ENCODE results near the gene C11orf91.
A peak's percentile ranks its signal among the peaks of the same experiment; 100 is the strongest.
"Not testable (repeated sequence)": the region's sequence is repeated elsewhere in the genome, so short reads cannot be mapped to it uniquely, and the experiment has no call there.

Gene C11orf91

DNA sequence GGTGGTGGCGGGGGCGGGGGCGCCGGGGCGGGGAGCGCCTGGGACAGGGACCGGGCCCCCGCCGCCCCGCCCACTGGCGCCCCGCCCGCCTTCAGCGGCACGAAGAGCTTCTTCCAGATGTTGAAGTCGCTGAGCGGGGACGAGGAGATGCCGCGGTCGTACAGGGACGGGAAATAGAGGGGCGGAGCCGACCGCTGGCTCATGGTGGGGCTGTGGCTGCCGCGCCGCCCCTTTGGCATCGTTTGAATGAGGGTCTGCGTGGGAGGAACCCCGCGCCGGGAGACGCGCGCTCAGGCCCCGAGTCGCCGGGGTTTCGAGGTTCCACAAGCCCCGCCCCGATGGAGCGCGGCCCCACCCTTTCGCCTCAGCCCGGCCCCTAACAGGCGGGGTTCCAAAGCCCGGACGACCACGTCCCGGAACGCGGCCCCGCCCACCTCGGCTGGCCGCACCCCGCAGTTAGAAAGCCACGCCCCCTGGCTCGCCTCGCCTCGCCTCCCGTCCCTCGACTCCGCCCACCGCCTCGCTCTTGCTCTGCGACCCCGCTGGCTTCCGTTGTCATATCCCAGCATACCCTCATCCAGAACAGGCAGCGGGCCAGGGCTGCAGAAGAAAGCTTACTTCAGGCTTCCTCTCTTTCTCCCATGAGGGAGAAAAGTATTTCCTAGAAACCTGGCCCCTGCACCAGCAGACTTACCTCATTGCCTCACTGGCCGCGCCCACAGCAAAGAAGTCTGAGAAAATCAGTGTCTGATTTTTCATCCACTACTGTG lies at the start of gene C11orf91:
C11orf91 (minus strand) TSS at position 325 of the 770 bp plus-strand sequence; CDS start at position 239, 86 bp downstream.
- DNase-seq = peak; percentile 88

DNA sequence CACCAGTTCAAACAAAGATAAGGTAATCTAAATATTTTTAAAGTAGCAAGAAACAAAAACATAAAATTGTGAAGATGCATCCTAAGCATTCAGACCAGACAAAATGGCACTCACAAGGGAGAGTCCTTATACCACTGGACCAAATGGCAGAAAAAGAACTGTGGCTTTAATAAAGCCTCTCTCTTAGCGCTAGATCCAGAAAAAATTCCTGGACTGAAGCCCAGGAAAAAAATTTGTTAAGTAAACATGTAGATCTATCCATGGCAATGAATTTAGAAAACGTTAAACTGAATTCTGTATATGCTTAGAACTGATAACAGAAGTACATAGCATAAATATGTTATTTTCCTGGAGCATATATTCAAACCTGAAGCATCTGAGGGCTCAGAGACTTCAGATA lies 47.4 kb upstream of the C11orf91 start:
- DNase-seq = no peak

DNA sequence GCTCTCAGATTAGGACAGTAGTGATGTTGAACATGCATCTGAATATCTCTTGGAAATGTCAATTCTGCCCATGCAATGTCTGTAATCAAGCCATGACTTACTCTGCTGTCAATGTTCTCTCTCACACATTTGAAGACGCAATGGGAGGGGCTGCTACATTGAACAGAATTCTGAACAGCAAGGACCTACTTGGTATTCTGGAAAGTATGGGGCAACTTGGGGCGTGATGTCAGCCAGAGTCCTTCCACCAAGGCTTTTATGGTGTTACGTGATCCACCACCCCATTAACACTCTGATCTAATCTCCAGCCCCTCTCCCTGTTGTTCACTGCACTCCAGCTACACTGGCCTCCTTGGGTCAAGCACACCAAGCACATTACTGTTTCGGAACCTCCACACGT lies 42.7 kb upstream of the C11orf91 start:
- no peak for DNase-seq

GRCh38 chr11:33742249-33742851 lies 41.7 kb upstream of the C11orf91 start:
- DNase-seq = no peak

DNA sequence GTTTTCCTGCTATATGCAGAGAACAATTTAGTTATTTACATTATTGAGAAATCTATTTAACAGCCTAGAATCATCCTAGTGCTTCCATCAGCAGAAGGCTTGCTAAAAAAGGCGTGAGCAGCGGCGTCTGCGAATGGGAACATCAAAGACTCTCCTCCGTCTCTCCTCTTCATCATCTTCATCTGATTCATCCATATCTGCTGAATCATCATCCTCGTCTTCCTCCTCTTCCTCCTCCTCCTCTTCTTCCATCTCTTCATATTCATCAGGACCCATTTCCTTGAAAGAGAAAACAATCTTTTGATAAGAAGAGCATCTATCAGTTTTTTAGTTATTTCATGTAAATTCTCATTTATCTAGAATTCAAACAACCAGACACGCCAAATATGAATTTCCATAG lies 41.2 kb upstream of the C11orf91 start:
- no peak for DNase-seq

DNA sequence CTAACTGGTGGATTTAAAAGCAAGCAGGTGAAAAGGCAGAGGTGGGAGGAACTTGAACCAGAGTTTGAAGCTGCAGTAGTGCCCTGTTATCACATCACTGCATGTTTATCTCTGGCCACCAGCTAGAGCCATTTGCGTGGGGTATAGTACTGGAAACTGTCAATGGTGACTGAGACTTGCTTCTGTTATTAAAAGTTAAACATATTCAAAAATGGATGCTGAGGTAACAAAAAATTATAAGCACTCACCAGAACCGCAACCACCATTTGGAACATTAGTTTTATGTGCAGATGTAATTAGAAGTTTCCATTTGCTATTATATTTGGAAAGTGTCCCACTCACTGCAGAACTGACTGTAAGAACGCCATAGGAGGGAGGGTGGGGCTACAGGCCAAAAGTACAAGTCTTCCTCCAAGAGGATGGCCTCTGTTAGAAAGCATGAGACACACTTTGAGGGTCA lies 36.8 kb upstream of the C11orf91 start:
- DNase-seq = no peak

- peak; percentile 83 for DNase-seq
These were observed 35.7 kb upstream of the C11orf91 start, which contains the start of gene CD59 for GRCh38 chr11:33736148-33736812. CD59 (minus strand) TSS chr11:33736423; CDS start chr11:33722445, 13,978 bp downstream.

DNA sequence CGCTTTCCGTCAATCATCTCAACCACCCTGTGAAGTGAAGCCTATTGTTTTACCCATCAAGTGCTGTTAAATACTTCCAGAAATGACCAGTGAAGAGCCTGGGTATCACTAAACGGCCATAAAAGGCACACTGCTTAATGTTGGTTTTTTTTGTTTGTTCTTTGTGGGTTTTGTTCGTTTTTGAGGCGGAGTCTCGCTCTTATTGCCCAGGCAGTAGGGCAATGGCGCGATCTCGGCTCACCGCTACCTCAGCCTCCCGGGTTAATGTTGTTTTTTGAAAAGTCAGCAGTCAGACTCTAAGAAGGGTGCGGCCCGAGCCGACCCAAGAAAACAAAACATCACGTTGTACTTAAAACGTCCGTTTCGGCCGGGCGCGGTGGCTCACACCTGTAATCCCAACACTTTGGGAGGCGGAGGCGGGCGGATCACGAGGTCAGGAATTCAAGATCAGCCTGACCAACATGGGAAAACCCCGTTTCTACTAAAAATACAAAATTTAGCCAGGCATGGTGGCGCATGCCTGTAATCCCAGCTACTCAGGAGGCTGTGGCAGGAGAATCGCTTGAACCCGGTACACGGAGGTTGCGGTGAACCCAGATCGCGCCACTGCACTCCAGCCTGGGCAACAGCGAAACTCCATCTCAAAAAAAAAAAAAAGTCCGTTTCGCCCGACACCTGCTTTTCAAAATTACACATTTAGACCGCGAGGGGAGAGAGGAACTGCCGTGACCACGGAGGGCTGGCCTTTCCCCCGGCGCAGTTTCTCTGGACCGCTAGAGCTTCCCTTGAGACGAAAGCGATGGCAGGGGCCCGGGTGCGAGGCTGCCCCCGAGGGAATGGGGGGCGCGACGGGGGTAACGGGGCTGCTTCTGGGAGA lies 34.9 kb upstream of the C11orf91 start:
- no peak for DNase-seq

GRCh38 chr11:33734441-33735270 lies 34.0 kb upstream of the C11orf91 start:
- DNase-seq = no peak

GRCh38 chr11:33733980-33734379 lies 33.4 kb upstream of the C11orf91 start:
- no peak for DNase-seq

GRCh38 chr11:33731723-33732531 lies 31.3 kb upstream of the C11orf91 start:
- no peak for DNase-seq

GRCh38 chr11:33730716-33731115 lies 30.1 kb upstream of the C11orf91 start:
- DNase-seq = no peak

GRCh38 chr11:33729072-33729664 lies 28.5 kb upstream of the C11orf91 start:
- not testable (repeated sequence) for DNase-seq

GRCh38 chr11:33727539-33727938 lies 26.9 kb upstream of the C11orf91 start:
- not testable (repeated sequence) for DNase-seq

- no peak for DNase-seq
These were observed 24.9 kb upstream of the C11orf91 start for GRCh38 chr11:33725496-33725895.

GRCh38 chr11:33724644-33725035 lies 24.0 kb upstream of the C11orf91 start:
- DNase-seq = no peak

GRCh38 chr11:33723238-33723881 lies 22.7 kb upstream of the C11orf91 start:
- no peak for DNase-seq

DNA sequence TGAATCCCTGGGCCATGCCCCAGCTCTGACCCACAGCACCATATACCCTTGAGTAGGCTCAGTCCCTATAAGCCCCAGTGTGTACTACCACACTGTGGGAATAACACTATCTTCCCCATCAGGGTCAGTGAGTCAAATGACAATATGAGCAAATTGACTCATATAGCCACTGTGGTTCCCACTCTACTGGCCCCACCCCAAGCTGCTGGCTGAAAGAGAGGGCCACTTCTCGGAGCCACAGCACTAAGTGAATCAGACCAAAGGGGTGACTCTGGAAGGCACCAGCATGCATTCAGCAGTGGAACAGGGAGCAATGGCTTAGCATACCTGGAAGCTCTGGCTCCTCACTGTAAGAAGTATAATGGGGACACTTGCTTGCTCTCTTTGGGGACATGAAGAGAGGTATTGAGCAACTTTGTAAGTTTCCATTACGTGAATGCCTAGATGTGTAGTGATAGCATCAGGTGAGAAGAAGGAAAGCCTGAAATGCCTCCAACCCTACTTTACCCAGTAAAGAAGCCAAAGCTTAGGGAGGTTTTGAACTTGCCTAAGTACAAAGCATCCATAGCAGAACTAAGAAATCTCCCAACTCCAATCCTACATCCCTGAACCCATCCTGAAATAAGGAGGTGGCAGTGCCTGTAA lies 22.1 kb upstream of the C11orf91 start:
- no peak for DNase-seq

DNA sequence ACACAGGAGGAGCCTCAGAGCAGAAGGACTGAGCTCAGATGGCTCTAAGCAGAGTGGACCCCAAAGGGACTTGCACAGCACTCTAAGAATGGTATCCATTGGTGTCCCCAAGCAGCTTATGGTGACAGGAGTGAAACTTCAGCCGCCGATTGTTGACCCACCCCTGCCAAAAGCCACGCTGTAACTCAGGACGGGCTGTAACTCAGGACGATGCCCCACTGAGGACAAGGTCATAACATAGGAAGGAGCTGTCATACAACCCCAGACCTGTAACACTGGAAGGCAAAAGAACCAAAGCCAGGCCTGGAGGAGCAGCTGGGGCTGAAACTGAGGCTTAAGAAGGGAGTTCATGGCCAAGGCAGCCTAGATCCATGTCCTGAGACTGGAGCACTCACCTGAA lies 21.4 kb upstream of the C11orf91 start:
- DNase-seq = no peak
